HepG2 (cell line): ENCODE data around the gene STK32C. TPM values are rescaled to one million over a fixed set of nuclear protein-coding genes. Genes with fewer than 3 reads are reported as not detected.

Experiments used
- ATAC-seq: fragments of 200-7000 bp; cut with Tn5 transposase; 3 replicates; pipeline ENCODE4 v1.9.1; 2020; ENCODE audit warnings: mild to moderate bottlenecking, moderate library complexity
- BruUV-seq: library from RNA; stranded (reverse); fragments of 400-500 nt; replicated peaks from 2 replicates; lab custom pipeline; 2021; lab: Mats Ljungman, UMichigan
- CTCF ChIA-PET: fragments of 300-600 bp; formaldehyde crosslinking; extraction: SDS; loops from one replicate; lab custom pipeline; 2021; ENCODE audit warnings: low total read pairs, inconsistent platforms, low intra/inter-chr PET ratio; lab: Yijun Ruan, JAX
- POLR2A ChIA-PET: fragments of 350-600 bp; sonication (Branson Sonifier 250); formaldehyde crosslinking; loops from one replicate; lab custom pipeline; 2020; ENCODE audit warnings: antibody characterized with exemption, inconsistent platforms; lab: Yijun Ruan, JAX
- DNase-seq: peaks from one replicate; pipeline ENCODE4 v3.0.0-alpha.2; 2015; ENCODE audit warnings: low spot score
- FAIRE-seq: peaks from 3 replicates; lab custom pipeline; 2011; peaks lifted over from hg19 to GRCh38; lab: Jason Lieb, UNC
- H2AFZ ChIP-seq: one replicate; pipeline ENCODE4 v1.6.1; 2011; ENCODE audit warnings: low read length, inconsistent platforms
- H3K27ac ChIP-seq: fragments of 300-600 bp; 3 replicates; pipeline ENCODE4 v1.8.0; 2011; ENCODE audit warnings: mixed run types, mild to moderate bottlenecking, mixed read lengths, low read length, inconsistent platforms; ENCODE audit not compliant: insufficient read depth; ENCODE audit errors: extremely low read length
- H3K27me3 ChIP-seq, 2 experiments: fragments of 200-600 bp in 1 of 2; 2 replicates in 1 of 2; 3 replicates in 1 of 2; pipeline versions ENCODE4 v1.6.0 to v1.8.0; 2011; ENCODE audit warnings: low read length in 2 of 2, mild to moderate bottlenecking in 2 of 2, moderate library complexity in 2 of 2, inconsistent platforms in 1 of 2; ENCODE audit not compliant: insufficient read depth in 2 of 2, control insufficient read depth in 1 of 2
- H3K36me3 ChIP-seq, 2 experiments: fragments of 200-600 bp in 1 of 2; replicated peaks in 1 of 2; 2 replicates in 1 of 2; 3 replicates in 1 of 2; pipeline versions ENCODE4 v1.5.1 to v1.8.0; 2011; ENCODE audit warnings: low read length in 2 of 2, inconsistent platforms in 1 of 2; ENCODE audit not compliant: insufficient read depth in 2 of 2, control insufficient read depth in 1 of 2
- H3K4me1 ChIP-seq: 2 replicates; pipeline ENCODE4 v1.5.1; 2012; ENCODE audit warnings: low read length, inconsistent platforms; ENCODE audit not compliant: insufficient read depth
- H3K4me2 ChIP-seq: 2 replicates; pipeline ENCODE4 v1.6.0; 2011; ENCODE audit warnings: low read depth, low read length, inconsistent platforms
- H3K4me3 ChIP-seq, 3 experiments: fragments of 200-600 bp in 1 of 3; sonication (generic), shearing (Covaris generic) in 1 of 3; replicated peaks in 1 of 3; 2 replicates each; pipeline ENCODE4 v1.5.1; 2011 to 2016; ENCODE audit warnings: low read length in 3 of 3, inconsistent platforms in 2 of 3, low read depth in 2 of 3, mild to moderate bottlenecking in 2 of 3, control low read depth in 1 of 3, mixed read lengths in 1 of 3; ENCODE audit not compliant: insufficient read depth in 1 of 3
- H3K79me2 ChIP-seq: one replicate; pipeline ENCODE4 v1.6.1; 2011; ENCODE audit warnings: low read length, inconsistent platforms; ENCODE audit not compliant: insufficient read depth
- H3K9ac ChIP-seq: 2 replicates; pipeline ENCODE4 v1.6.0; 2011; ENCODE audit warnings: mild to moderate bottlenecking, low read depth, low read length, inconsistent platforms; ENCODE audit not compliant: insufficient read depth
- H3K9me3 ChIP-seq: 2 replicates; pipeline ENCODE4 v1.5.1; 2012; ENCODE audit warnings: mild to moderate bottlenecking, low read length
- H4K20me1 ChIP-seq: 2 replicates; pipeline ENCODE4 v1.6.0; 2011; ENCODE audit warnings: inconsistent platforms, mild to moderate bottlenecking, low read length, moderate library complexity; ENCODE audit not compliant: insufficient read depth
- DMTF1 ChIP-seq: sonication (generic); formaldehyde crosslinking; IDR thresholded peaks from 2 replicates; pipeline ENCODE4 v1.4.0; 2020; ENCODE audit warnings: mild to moderate bottlenecking, missing genetic modification reagents
- FOXO4 ChIP-seq: sonication (generic); formaldehyde crosslinking; conservative IDR thresholded peaks from 2 replicates; pipeline ENCODE4 v1.8.1; 2023; ENCODE audit warnings: missing genetic modification reagents
- GRHL1 ChIP-seq: sonication (generic); formaldehyde crosslinking; conservative IDR thresholded peaks from 2 replicates; pipeline ENCODE4 v1.8.0; 2022; ENCODE audit warnings: missing genetic modification reagents
- REPIN1 ChIP-seq: sonication (generic); formaldehyde crosslinking; IDR thresholded peaks from 2 replicates; pipeline ENCODE4 v1.8.0; 2022; ENCODE audit warnings: missing genetic modification reagents, low read depth, mild to moderate bottlenecking, borderline replicate concordance
- SRSF1 ChIP-seq: fragments of 200-400 bp; formaldehyde crosslinking; optimal IDR thresholded peaks from 2 replicates; pipeline ENCODE3; 2017; ENCODE audit warnings: mild to moderate bottlenecking, low read depth, low read length, moderate library complexity
- ZNF12 ChIP-seq: sonication (generic); formaldehyde crosslinking; IDR thresholded peaks from 2 replicates; pipeline ENCODE4 v1.5.0; 2020; ENCODE audit warnings: missing genetic modification reagents
- ZNF18 ChIP-seq: sonication (generic); formaldehyde crosslinking; IDR thresholded peaks from 2 replicates; pipeline ENCODE4 v1.8.0; 2022; ENCODE audit warnings: mild to moderate bottlenecking, missing genetic modification reagents; ENCODE audit not compliant: insufficient replicate concordance
- ZNF317 ChIP-seq: sonication (generic); formaldehyde crosslinking; IDR thresholded peaks from 2 replicates; pipeline ENCODE4 v1.5.0; 2020; ENCODE audit warnings: mild to moderate bottlenecking, missing genetic modification reagents
- ZNF33A ChIP-seq: sonication (generic); formaldehyde crosslinking; IDR thresholded peaks from 2 replicates; pipeline ENCODE4 v1.5.1; 2020; ENCODE audit warnings: missing genetic modification reagents, mild to moderate bottlenecking, moderate library complexity, borderline replicate concordance
- ZNF552 ChIP-seq: sonication (generic); formaldehyde crosslinking; IDR thresholded peaks from 2 replicates; pipeline ENCODE4 v1.9.0; 2022; ENCODE audit warnings: missing genetic modification reagents, mild to moderate bottlenecking, borderline replicate concordance
- WGBS: methylation state at CpG from one replicate; pipeline ENCODE4 v1.1.6; 2017; ENCODE audit warnings: low lambda C conversion rate; 5-methylcytosine and 5-hydroxymethylcytosine counted together
- in situ Hi-C: cut with HindIII; loops from 2 replicates; pipeline ENCODE4 v1.10.0; 2017; ENCODE audit warnings: low pct_unique_long_range_greater_than_20kb; ENCODE audit not compliant: extremely low pct_ligation_motif_present
- intact Hi-C: fragments of 100-400 bp; cut with micrococcal nuclease; formaldehyde crosslinking; loops from one replicate; pipeline ENCODE4 v1.10.0; 2022; ENCODE audit not compliant: unreplicated experiment
- polyA plus RNA-seq, 8 experiments: library from polyadenylated mRNA; depleted of rRNA in 3 of 8; stranded (reverse) in 7 of 8; unstranded in 1 of 8; fragments of >200 nt; fragmentation: Illumina TruSeq in 4 of 8; extraction: Trizol in 4 of 8; gene quantifications; 2 replicates each; pipeline versions ENCODE4 v1.2.1 to v1.2.3, GENCODE V29; 2011 to 2016; ENCODE audit warnings: low read depth in 4 of 8, missing spikeins in 1 of 8, mixed read lengths in 1 of 8; ENCODE audit not compliant: insufficient read depth in 1 of 8
- total RNA-seq, 5 experiments: library from RNA; depleted of rRNA; stranded (reverse); fragments of >200 nt; fragmentation: Illumina TruSeq; extraction: Trizol; gene quantifications; 2 replicates each; pipeline ENCODE4 v1.2.3, GENCODE V29; 2016; ENCODE audit warnings: low read depth in 1 of 5

Gene STK32C
- total and polyA plus RNA-seq, 2 of the 13 experiments (the other 11 are each of a cell fraction or from before 2014, with no cell fraction given) = 10.9 to 19.4 TPM

GRCh38 chr10:132236161-132236560, 71.6 kb downstream of the STK32C start (continued):
- no peak for TF ChIP-seq DMTF1
- TF ChIP-seq SRSF1 = no peak
- no peak for TF ChIP-seq FOXO4
- TF ChIP-seq REPIN1 (CRISPR knock-in tag) = no peak
- no peak for TF ChIP-seq GRHL1

GRCh38 chr10:132234860-132235259, 72.9 kb downstream of the STK32C start:
- ChIA-PET POLR2A (no interaction called here), CTCF (no interaction called here)
- WGBS = 95% methylated on average over 6 of the region's 6 CpGs
- no peaks in the 10 kb centered on the region for H3K36me3 ChIP-seq
- BruUV-seq = no TSS peak
- H2AFZ ChIP-seq = no peak overlapping the region
- H3K4me2 ChIP-seq = no peak overlapping the region
- TF ChIP-seq ZNF18 (CRISPR knock-in tag) (peak; percentile 67), ZNF33A (CRISPR knock-in tag) (no peak), ZNF552 (no peak), ZNF12 (CRISPR knock-in tag) (0 out of 2 replicates have a peak, but pooled peaks have one; percentile 41), ZNF317 (CRISPR knock-in tag) (no peak)
- in situ Hi-C loops = no loop called here
- intact Hi-C loops = no loop called here
- no peak for ATAC-seq
- no peaks in the 10 kb centered on the region for H4K20me1 ChIP-seq
- DNase-seq = no peak
- H3K9me3 ChIP-seq = no peaks in the 10 kb centered on the region
- no peaks in the 10 kb centered on the region for H3K4me1 ChIP-seq
- H3K79me2 ChIP-seq = no peaks in the 10 kb centered on the region
- no peak overlapping the region for H3K4me3 ChIP-seq
- no peak overlapping the region for H3K9ac ChIP-seq
- no peak for FAIRE-seq
- no peak overlapping the region for H3K27ac ChIP-seq
- H3K27me3 ChIP-seq = no peaks in the 10 kb centered on the region
